Putamen (tissue), 1 donor: ENCODE data around the gene ATXN10.

Source experiments
- DNase-seq: peaks from one replicate; pipeline ENCODE4 v3.0.0-alpha.2; 2016; ENCODE audit warnings: low spot score

ATXN10 gene

GRCh38 chr22:45830531-45831245 lies 159.1 kb downstream of the ATXN10 start:
- DNase-seq: no peak

DNA sequence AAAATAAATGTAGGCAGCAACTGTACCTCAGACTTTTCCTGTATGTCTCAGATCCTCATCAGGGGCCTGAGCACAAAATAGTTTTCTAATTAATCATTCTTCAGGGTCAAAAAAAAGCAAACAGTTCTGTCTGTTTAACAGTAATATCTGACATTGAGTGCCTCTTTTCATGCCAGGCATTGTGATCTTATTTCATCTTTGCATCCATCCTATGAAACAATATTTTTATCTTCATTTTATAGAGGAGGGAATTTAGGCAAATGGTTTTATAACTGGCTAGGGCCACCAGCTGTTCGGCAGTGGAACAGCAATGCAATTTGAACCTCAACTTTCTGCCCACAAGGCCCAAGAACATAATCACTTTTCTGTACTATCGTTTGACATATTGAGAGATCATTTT lies 159.8 kb downstream of the ATXN10 start:
- no peak for DNase-seq

GRCh38 chr22:45832180-45832579 lies 160.5 kb downstream of the ATXN10 start:
- no peak for DNase-seq

DNA sequence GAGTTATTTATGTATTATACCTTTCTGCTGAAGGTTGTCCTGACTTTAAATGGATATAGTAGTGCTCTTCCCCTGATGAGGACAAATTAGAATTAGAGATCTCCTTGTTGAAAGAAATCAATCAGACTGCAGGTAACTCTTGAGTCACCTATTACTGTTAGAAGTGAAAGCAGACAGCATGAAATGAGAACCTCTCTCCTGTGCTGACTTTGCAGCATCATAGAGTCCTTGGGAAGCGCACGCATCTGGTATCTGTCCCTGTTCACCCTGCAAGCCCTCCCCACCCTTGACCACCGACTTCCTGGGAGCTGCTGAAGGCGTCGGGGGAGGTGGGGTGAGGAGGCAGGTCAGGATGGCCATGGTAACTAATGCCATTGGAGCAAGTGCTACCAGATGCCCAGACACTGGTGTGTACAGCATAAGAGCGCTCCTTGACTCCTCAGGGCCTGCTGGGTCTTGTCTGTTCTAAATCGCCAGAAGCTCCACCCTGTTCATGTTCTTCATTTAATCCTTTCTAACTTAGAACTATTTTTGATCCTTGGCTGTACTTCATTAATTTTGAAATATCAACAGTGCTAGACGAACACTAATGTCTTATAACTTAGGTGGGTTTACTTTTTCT lies 161.4 kb downstream of the ATXN10 start:
- DNase-seq: no peak

DNA sequence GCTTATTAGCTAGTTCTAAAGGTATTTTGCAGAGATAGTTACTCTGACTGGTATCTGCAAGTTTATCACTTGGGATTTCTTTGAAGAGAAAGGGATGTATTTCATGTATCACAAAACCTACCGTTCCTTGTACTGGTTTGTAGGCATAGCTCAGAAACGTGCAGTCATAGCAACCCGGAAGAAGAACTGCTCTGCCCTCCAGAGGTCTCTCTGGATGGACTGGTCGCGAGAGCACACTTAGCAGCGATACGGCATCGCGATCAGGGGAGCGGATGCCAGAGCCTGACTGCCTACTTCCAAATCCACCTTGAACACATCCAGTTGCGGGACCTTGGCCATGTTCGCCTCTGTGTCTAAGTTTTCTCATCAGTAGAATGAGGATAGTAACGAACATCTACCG lies 162.0 kb downstream of the ATXN10 start:
- no peak for DNase-seq

DNA sequence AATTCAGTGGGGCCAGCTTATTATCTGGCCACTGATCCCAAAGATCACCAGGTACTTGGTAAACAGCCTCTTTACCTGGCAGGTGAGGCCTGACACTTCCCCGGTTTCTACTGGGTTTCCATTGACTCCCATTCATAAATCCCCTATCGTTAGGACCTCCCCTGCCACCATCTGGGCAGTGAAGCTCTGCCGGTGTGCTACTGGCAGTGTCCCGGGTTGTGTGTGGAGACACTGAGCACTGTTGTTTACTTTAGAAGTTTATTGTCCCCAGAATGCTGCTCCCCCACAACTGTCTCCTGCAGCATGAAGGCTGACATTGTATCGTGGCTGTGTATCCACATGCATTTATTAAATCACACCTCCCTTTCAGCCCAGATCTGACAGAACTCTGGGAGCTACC lies 162.6 kb downstream of the ATXN10 start:
- DNase-seq: no peak

DNA sequence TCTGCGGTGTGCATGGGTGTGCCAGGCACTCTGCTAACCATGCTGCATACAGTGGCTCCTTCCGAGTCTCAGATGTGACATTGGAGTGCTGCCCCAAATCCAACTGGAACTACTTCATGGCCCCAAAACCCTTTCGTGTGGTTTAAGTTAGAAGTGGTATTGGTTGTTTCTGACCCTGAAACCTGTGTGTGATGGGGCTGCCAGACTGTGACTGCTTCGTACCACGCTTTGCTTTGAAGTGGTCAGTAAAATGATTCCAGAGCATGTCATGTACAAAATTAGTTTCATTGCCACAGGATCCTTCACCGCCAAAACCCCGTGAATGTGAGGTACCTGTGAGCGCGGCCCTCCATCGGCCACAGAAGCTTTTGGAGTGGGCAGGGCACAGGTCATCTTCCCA lies 163.2 kb downstream of the ATXN10 start:
- DNase-seq: no peak

DNA sequence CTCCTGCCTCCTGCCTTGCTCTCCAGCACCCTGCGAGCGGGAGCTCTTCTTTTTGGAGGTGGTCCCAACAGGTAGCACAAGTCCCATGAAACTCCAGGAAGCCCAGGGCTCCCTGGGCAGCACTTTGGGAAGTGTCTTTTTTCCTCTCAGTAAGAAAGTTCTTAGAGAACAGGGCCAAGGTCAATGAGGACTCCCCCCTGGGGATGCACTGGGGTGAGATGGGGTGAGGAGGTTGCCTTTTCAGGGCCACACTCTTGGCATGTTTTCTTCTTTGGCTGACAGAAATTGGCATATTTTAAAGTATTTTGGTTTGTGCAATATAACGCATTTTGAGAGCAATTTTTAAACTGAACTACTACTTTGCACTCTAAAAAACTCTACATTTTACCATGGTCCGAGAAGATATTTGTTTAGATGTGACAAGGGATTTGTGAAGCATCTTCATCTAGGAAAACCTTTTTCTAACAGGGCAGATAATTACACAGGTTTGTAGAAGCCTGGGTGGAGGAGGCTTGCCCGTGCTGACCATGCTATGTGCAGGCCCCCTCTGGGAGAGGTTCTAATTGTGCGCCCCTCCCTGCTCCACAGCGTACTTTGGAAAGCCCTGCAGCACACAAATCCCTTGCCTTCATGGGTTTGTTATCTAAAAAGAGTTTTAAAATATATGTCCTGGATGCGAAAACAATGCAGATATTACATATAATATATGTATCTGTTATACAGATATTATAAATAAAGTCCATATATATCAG lies 165.0 kb downstream of the ATXN10 start:
- no peak for DNase-seq

- DNase-seq: no peak
Measured at GRCh38 chr22:45837508-45837907, 165.9 kb downstream of the ATXN10 start.

GRCh38 chr22:45838305-45838887 lies 166.8 kb downstream of the ATXN10 start:
- DNase-seq: no peak

GRCh38 chr22:45840483-45840882 lies 168.8 kb downstream of the ATXN10 start:
- DNase-seq: no peak

GRCh38 chr22:45842291-45842991 lies 170.8 kb downstream of the ATXN10 start:
- no peak for DNase-seq

DNA sequence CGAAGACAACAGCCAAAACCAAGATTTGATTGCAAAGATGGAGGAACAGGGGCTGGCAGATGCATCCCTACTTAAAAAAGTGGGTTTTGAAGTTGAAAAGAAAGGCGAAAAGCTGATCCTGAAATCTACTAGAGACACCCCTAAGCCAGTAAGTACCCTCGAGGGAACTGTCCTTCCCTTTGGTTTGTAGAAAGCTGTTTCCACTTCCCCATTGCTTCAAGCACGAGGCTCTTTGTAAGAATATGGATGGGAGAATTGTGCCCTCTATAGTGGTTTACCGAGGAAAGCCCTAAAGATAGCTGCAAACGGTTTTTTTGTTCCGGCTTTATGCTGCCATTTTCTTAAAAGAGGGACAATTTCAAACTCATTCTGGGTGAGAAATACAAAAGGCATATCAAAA lies 171.4 kb downstream of the ATXN10 start:
- no peak for DNase-seq

DNA sequence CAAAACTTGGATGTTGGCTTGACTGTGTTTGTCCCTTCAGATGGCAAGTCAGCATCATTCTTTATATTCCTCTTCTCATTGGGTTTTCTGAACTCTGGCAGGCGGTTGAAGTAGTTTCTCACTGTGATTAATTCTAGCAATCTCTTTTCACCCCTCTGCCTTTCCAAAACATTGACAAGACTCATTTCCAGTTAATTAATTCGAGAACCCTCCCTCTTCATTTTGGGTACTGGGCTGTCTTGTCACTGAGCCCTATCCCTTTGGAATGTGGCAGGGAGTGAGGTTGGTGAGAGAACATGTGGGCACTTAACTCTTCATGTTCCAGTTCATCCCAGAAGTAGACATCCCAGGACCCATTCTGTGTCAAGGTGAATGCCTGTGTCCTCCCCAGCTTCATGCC lies 172.4 kb downstream of the ATXN10 start:
- DNase-seq: no peak

GRCh38 chr22:45845076-45845487 lies 173.4 kb downstream of the ATXN10 start:
- no peak for DNase-seq

DNA sequence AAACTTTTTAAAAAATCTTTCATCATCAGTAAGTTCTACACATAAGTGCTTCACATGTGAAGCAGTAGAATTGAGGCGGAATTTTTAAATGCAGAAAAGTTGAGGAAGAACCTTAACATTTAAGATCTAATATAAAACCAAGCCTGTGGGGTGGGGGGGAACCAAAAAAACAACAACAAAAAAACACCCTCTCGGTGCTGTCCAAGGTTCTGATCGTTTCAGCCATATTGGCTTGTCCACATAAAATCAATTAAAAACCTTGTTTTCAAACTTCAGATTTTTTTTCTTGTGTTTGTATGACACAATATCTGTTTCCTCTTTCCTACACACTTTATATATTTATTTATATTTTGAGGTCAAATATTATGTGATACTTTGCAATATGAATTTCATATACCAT lies 175.3 kb downstream of the ATXN10 start:
- no peak for DNase-seq

DNA sequence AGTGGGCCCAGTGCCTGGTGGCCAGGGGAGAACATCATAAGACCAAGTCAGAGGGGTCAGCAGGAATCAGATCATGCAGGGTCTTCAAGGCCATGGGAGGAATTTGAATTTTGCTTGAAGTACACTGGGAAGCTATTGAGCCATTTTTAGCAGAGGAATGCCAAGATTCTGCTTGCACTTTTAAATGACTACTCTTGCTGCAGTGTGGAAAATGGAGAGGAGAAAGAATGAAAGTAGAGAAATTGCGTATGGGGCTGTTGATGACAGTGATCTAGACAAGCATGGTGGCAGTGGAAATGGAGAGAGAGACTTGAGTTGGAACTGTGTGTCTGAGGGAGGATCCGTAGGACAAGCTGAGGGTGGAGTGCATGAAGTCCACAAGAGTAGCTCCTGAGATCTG lies 177.3 kb downstream of the ATXN10 start:
- DNase-seq: no peak

GRCh38 chr22:45852826-45853225 lies 181.2 kb downstream of the ATXN10 start:
- DNase-seq: no peak

DNA sequence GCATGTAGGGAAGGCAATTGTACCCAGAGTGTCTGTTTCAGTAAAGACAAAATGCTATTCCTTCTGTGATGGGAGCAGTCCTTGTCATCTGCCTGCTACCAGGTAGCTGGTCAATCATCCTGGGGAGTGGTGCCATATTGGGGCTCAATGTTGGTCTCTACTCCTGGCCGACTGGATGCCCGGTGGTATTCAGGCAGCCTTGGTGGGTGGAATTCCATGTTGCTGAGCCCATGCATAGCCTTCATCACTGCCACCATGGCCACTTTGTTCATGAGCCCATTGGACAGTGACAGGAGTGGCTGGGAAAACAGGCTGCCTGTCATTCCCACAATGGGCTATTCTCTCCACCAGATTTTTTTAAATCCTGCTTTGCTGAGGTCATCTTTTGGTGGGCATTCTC lies 184.3 kb downstream of the ATXN10 start:
- DNase-seq: no peak

DNA sequence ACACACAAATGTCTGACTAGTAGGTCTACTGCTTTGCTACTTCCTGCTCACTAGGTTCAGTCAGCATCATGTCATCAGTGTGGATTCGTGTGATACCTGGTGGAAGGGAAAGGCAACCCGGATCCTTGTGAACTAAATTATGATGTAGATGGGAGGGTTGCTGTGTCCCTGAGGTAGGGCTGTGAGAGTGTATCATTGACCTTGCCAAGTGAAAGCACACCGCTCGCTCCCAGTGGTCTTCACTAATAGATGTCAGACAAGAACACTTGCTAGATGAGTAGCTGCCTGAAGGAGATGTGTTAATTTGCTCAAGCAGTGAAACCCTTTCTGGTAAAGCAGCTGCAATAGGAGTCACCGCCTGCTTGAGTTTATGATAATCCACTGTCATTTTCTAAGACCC lies 185.9 kb downstream of the ATXN10 start:
- no peak for DNase-seq

DNA sequence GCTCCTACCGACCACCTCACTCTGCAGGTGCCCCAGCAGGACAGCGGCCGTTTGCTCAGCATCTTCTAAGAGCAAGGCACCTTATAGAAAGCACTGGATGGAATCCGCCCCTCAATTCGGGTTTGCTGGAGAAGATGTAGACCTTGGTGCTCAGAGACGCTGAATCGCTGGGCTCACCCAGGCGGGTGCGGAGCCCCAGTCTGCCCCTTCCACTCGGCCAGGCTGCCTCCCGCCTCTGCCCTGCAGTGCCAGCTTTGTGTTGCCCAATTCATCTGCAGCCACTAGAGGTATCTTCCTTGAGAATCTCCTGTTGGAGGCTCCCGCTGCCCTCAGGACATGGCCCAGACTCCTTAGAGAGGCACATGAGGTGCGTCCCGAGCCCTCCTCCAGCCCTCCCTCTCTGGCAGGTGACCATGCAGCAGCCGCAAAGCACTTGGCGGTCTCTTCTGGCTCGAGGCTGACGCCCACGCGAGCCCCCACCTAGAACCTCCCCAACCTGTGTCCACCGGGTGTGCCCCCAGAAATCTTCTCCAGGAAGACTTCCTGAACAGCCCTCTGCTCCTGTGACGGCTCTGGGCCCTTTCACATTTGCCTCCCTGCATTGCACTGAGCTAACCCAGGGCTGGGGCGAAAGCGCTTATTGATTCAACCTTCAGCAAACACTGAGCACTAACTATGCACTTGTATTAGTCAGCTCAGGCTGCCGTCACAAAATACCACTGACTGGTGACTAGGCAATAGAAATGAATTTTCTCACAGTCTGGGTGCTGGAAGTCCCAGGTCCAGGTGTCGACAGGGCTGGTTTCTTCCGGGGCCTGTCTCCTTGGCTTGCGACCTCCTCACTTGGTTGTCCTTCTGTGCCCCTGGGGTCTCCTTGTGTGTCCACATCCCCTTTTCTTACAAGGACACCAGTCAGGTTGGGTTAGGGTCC lies 187.9 kb downstream of the ATXN10 start:
- no peak for DNase-seq
